PC-9 (cell line): Measurements from ENCODE around the gene MADCAM1.

Source experiments
- CTCF ChIP-seq: fragments of 200-600 bp; sonication (generic); conservative IDR thresholded peaks from 2 replicates; pipeline ENCODE4 v1.6.1; 2017; ENCODE audit warnings: mixed run types, antibody characterized with exemption, mild to moderate bottlenecking, moderate library complexity
- EZH2 ChIP-seq: fragments of 200-600 bp; sonication (generic); IDR thresholded peaks from 2 replicates; pipeline ENCODE4 v1.8.0; 2017; ENCODE audit warnings: antibody characterized with exemption, low read depth

GRCh38 chr19:507286-508203 is 11.3 kb downstream of the MADCAM1 start, which contains the start of gene TPGS1:
- TF ChIP-seq CTCF (no peak), EZH2 (no peak)
